ENCODE measurements around the gene GNPDA1. TPM values are rescaled to one million over a fixed set of nuclear protein-coding genes. Genes with fewer than 3 reads are reported as not detected.
A peak's percentile ranks its signal among the peaks of the same experiment; 100 is the strongest.

GNPDA1 gene
- total RNA-seq, 1 donor = 56.5 TPM

- Histone ChIP-seq H2AFZ (ENCODE audit: low read length) (no peak overlapping the region), H3K36me3 (ENCODE audit: insufficient read depth, low read length) (no peaks in the 10 kb centered on the region), H3K9me3 (ENCODE audit: low read depth, low read length) (no peaks in the 10 kb centered on the region), H3K4me3 (ENCODE audit: insufficient read depth, low read length) (no peak overlapping the region), H3K27me3 (ENCODE audit: insufficient read depth, low read length) (peaks cover 19% of the 10 kb centered on the region), H3K27ac (ENCODE audit: low read depth, low read length) (no peak overlapping the region), H3K4me1 (ENCODE audit: insufficient read depth, low read length) (no peaks in the 10 kb centered on the region), H3K4me2 (ENCODE audit: insufficient read depth, low read length) (no peak overlapping the region), H4K20me1 (ENCODE audit: insufficient read depth, low read length) (no peaks in the 10 kb centered on the region), H3K79me2 (ENCODE audit: insufficient read depth, low read length) (no peaks in the 10 kb centered on the region)
- no peak for TF ChIP-seq CTCF (IDR thresholded peaks at IDR 0.05; ENCODE audit: extremely low read depth, low read depth, low read length)
- DNase-seq (ENCODE audit: insufficient read length, low spot score, missing footprints) = no peak
These were observed 20.2 kb upstream of the GNPDA1 start for GRCh38 chr5:142032747-142033631.

DNA sequence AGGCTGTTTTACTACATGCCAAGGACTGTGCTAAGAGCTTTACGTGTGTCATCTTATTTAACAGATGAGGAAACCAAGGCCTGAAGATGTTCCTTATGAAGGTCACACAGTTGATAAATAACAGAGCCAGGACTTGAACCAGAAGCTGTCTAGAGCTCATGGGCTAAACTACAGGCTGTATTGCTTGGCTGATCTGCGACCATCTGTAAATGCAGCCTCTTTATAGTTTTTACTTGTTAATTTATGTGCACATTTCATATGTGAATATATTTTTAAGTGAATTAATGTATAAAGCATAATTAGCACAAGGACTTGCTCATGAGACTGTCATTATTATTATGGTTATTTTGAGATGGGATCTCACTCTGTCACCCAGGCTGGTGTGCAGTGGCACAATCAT, 19.3 kb upstream of the GNPDA1 start:
- H3K27me3 ChIP-seq (ENCODE audit: insufficient read depth, low read length) = peaks cover 19% of the 10 kb centered on the region
- no peak overlapping the region for H2AFZ ChIP-seq (ENCODE audit: low read length)
- no peak for DNase-seq (ENCODE audit: insufficient read length, low spot score, missing footprints)
- H4K20me1 ChIP-seq (ENCODE audit: insufficient read depth, low read length) = no peaks in the 10 kb centered on the region
- H3K36me3 ChIP-seq (ENCODE audit: insufficient read depth, low read length) = no peaks in the 10 kb centered on the region
- no peak for TF ChIP-seq CTCF (IDR thresholded peaks at IDR 0.05; ENCODE audit: extremely low read depth, low read depth, low read length)
- no peaks in the 10 kb centered on the region for H3K9me3 ChIP-seq (ENCODE audit: low read depth, low read length)
- no peaks in the 10 kb centered on the region for H3K79me2 ChIP-seq (ENCODE audit: insufficient read depth, low read length)
- no peak overlapping the region for H3K27ac ChIP-seq (ENCODE audit: low read depth, low read length)
- H3K4me3 ChIP-seq (ENCODE audit: insufficient read depth, low read length) = no peak overlapping the region
- no peak overlapping the region for H3K4me2 ChIP-seq (ENCODE audit: insufficient read depth, low read length)
- no peaks in the 10 kb centered on the region for H3K4me1 ChIP-seq (ENCODE audit: insufficient read depth, low read length)

DNA sequence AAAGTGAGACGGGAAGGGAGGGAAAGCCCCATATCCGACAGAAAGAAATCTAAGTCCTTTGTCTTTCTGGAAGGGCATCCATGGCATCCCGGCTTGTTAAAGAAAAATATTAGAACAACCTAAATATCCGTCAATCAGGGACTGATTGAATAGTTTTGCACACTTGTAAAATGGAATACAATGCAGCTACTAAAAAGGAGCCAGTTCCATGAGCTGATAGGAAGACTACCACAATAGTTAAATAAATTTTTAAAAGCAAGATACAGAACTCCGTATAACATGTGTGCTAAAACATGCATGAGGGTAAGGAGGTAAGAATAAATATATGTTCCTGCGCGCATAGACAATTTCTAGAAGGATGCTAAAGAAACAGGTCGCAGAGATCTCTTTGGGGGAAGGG, 12.8 kb upstream of the GNPDA1 start:
- H3K27me3 ChIP-seq (ENCODE audit: insufficient read depth, low read length) = peaks cover 3% of the 10 kb centered on the region
- no peaks in the 10 kb centered on the region for H3K36me3 ChIP-seq (ENCODE audit: insufficient read depth, low read length)
- TF ChIP-seq CTCF (IDR thresholded peaks at IDR 0.05; ENCODE audit: extremely low read depth, low read depth, low read length) = no peak
- H3K9me3 ChIP-seq (ENCODE audit: low read depth, low read length) = no peaks in the 10 kb centered on the region
- H2AFZ ChIP-seq (ENCODE audit: low read length) = peak overlapping the region; percentile 98
- no peaks in the 10 kb centered on the region for H3K79me2 ChIP-seq (ENCODE audit: insufficient read depth, low read length)
- H4K20me1 ChIP-seq (ENCODE audit: insufficient read depth, low read length) = no peaks in the 10 kb centered on the region
- H3K4me2 ChIP-seq (ENCODE audit: insufficient read depth, low read length) = peak overlapping the region; percentile 93
- H3K4me1 ChIP-seq (ENCODE audit: insufficient read depth, low read length) = peaks cover 5% of the 10 kb centered on the region
- no peak overlapping the region for H3K27ac ChIP-seq (ENCODE audit: low read depth, low read length)
- peak overlapping the region; percentile 77 for H3K4me3 ChIP-seq (ENCODE audit: insufficient read depth, low read length)
- DNase-seq (ENCODE audit: insufficient read length, low spot score, missing footprints) = no peak

- no peak for TF ChIP-seq CTCF (IDR thresholded peaks at IDR 0.05; ENCODE audit: extremely low read depth, low read depth, low read length)
- H4K20me1 ChIP-seq (ENCODE audit: insufficient read depth, low read length) = no peaks in the 10 kb centered on the region
- H3K4me2 ChIP-seq (ENCODE audit: insufficient read depth, low read length) = peak overlapping the region; percentile 93
- H3K4me3 ChIP-seq (ENCODE audit: insufficient read depth, low read length) = peak overlapping the region; percentile 77
- no peaks in the 10 kb centered on the region for H3K36me3 ChIP-seq (ENCODE audit: insufficient read depth, low read length)
- H3K4me1 ChIP-seq (ENCODE audit: insufficient read depth, low read length) = peaks cover 5% of the 10 kb centered on the region
- peak overlapping the region; percentile 98 for H2AFZ ChIP-seq (ENCODE audit: low read length)
- H3K79me2 ChIP-seq (ENCODE audit: insufficient read depth, low read length) = no peaks in the 10 kb centered on the region
- no peaks in the 10 kb centered on the region for H3K27me3 ChIP-seq (ENCODE audit: insufficient read depth, low read length)
- peak overlapping the region; percentile 83 for H3K27ac ChIP-seq (ENCODE audit: low read depth, low read length)
- DNase-seq (ENCODE audit: insufficient read length, low spot score, missing footprints) = peak; percentile 97
- no peaks in the 10 kb centered on the region for H3K9me3 ChIP-seq (ENCODE audit: low read depth, low read length)
These were observed 12.0 kb upstream of the GNPDA1 start for GRCh38 chr5:142024771-142025304.

Data from osteoblast (primary cell).